Cerebellar nuclear complex (tissue), 1 donor: Measurements from ENCODE around the gene AGXT2.

Experiments used
- DNase-seq, 2 experiments: peaks; one replicate each; lab custom pipeline; 2025; lab: John Stamatoyannopoulos, UW

AGXT2 gene

GRCh38 chr5:35047785-35048404 lies at the start of gene AGXT2:
TSS of gene AGXT2 (minus strand) at chr5:35047949. CDS start at chr5:35047892, 57 bp downstream.
- DNase-seq: no peak

GRCh38 chr5:35096932-35097331 lies 49.2 kb upstream of the AGXT2 start:
- no peak for DNase-seq

- DNase-seq: no peak
Measured at GRCh38 chr5:35096216-35096615, 48.5 kb upstream of the AGXT2 start.

- no peak for DNase-seq
Measured at GRCh38 chr5:35095366-35095765, 47.6 kb upstream of the AGXT2 start.

GRCh38 chr5:35094948-35095347 lies 47.2 kb upstream of the AGXT2 start:
- DNase-seq: no peak

GRCh38 chr5:35092703-35093102 lies 45.0 kb upstream of the AGXT2 start:
- DNase-seq: no peak

GRCh38 chr5:35091704-35092103 lies 44.0 kb upstream of the AGXT2 start:
- DNase-seq: no peak

GRCh38 chr5:35089334-35090314 lies 41.9 kb upstream of the AGXT2 start:
- no peak for DNase-seq

- no peak for DNase-seq
Measured at GRCh38 chr5:35087991-35088390, 40.2 kb upstream of the AGXT2 start.

- no peak for DNase-seq
Measured at GRCh38 chr5:35083150-35083549, 35.4 kb upstream of the AGXT2 start.

GRCh38 chr5:35082530-35082929 lies 34.8 kb upstream of the AGXT2 start:
- no peak for DNase-seq

GRCh38 chr5:35081134-35081533 lies 33.4 kb upstream of the AGXT2 start:
- DNase-seq: no peak

- DNase-seq: no peak
Measured at GRCh38 chr5:35073160-35073559, 25.4 kb upstream of the AGXT2 start.

GRCh38 chr5:35069188-35069587 lies 21.4 kb upstream of the AGXT2 start:
- DNase-seq: no peak

- no peak for DNase-seq
Measured at GRCh38 chr5:35067985-35068384, 20.2 kb upstream of the AGXT2 start.

GRCh38 chr5:35066260-35066795 lies 18.6 kb upstream of the AGXT2 start:
- DNase-seq: no peak

- no peak for DNase-seq
Measured at GRCh38 chr5:35063414-35063813, 15.7 kb upstream of the AGXT2 start.

- DNase-seq: no peak
Measured at GRCh38 chr5:35061211-35061770, 13.5 kb upstream of the AGXT2 start.

- DNase-seq: no peak
Measured at GRCh38 chr5:35060236-35060635, 12.5 kb upstream of the AGXT2 start.

- no peak for DNase-seq
Measured at GRCh38 chr5:35059251-35059650, 11.5 kb upstream of the AGXT2 start.

GRCh38 chr5:35058374-35058788 lies 10.6 kb upstream of the AGXT2 start:
- DNase-seq: no peak

GRCh38 chr5:35056686-35057085 lies 8.9 kb upstream of the AGXT2 start:
- no peak for DNase-seq

GRCh38 chr5:35052838-35053237 lies 5.1 kb upstream of the AGXT2 start:
- DNase-seq: no peak
